H9 (cell line): ENCODE results near the gene VWDE. TPM values are rescaled to one million over a fixed set of nuclear protein-coding genes. Genes with fewer than 3 reads are reported as not detected.

Experiments used
- DNase-seq: peaks from one replicate; pipeline ENCODE4 v3.0.0-alpha.2; 2017
- H2AFZ ChIP-seq: one replicate; pipeline ENCODE4 v1.6.1; 2013; ENCODE audit warnings: mild to moderate bottlenecking, low read length, control low read depth, moderate library complexity
- H2AK5ac ChIP-seq: 2 replicates; pipeline ENCODE4 v1.6.1; 2013; ENCODE audit warnings: low read length, control low read depth, mixed read lengths; ENCODE audit not compliant: insufficient read length
- H2BK120ac ChIP-seq: one replicate; pipeline ENCODE4 v1.6.1; 2013; ENCODE audit warnings: low read depth, mild to moderate bottlenecking, low read length, control low read depth, inconsistent platforms; ENCODE audit not compliant: poor library complexity, severe bottlenecking
- H2BK12ac ChIP-seq: 2 replicates; pipeline ENCODE4 v1.6.1; 2013; ENCODE audit warnings: low read length, control low read depth, mixed read lengths, low read depth; ENCODE audit not compliant: insufficient read length
- H2BK15ac ChIP-seq: 2 replicates; pipeline ENCODE4 v1.6.1; 2013; ENCODE audit warnings: low read depth, low read length, control low read depth
- H2BK20ac ChIP-seq: one replicate; pipeline ENCODE4 v1.6.1; 2013; ENCODE audit warnings: low read depth, mild to moderate bottlenecking, low read length, control low read depth, inconsistent platforms; ENCODE audit not compliant: poor library complexity, severe bottlenecking
- H2BK5ac ChIP-seq: 2 replicates; pipeline ENCODE4 v1.6.1; 2013; ENCODE audit warnings: low read length, control low read depth, mixed read lengths; ENCODE audit not compliant: insufficient read length
- H3K14ac ChIP-seq: 2 replicates; pipeline ENCODE4 v1.6.1; 2013; ENCODE audit warnings: low read length, control low read depth; ENCODE audit not compliant: insufficient read depth
- H3K18ac ChIP-seq: 2 replicates; pipeline ENCODE4 v1.6.1; 2013; ENCODE audit warnings: low read depth, mild to moderate bottlenecking, mixed read lengths, low read length, control low read depth; ENCODE audit not compliant: insufficient read length
- H3K23ac ChIP-seq: 2 replicates; pipeline ENCODE4 v1.6.1; 2013; ENCODE audit warnings: low read length, control low read depth, mixed read lengths, low read depth; ENCODE audit not compliant: insufficient read length
- H3K23me2 ChIP-seq: 2 replicates; pipeline ENCODE4 v1.6.1; 2013; ENCODE audit warnings: low read depth, mild to moderate bottlenecking, mixed read lengths, low read length, control low read depth; ENCODE audit not compliant: insufficient read length, poor library complexity, severe bottlenecking
- H3K27ac ChIP-seq: 2 replicates; pipeline ENCODE4 v1.5.1; 2013; ENCODE audit warnings: low read length, control low read depth, mixed read lengths, low read depth; ENCODE audit not compliant: insufficient read length
- H3K27me3 ChIP-seq: 2 replicates; pipeline ENCODE4 v1.6.1; 2013; ENCODE audit warnings: low read length, control low read depth, inconsistent platforms; ENCODE audit not compliant: insufficient read depth
- H3K4ac ChIP-seq: 2 replicates; pipeline ENCODE4 v1.6.1; 2013; ENCODE audit warnings: low read depth, mild to moderate bottlenecking, control low read depth, inconsistent platforms, low read length, moderate library complexity
- H3K4me1 ChIP-seq: 2 replicates; pipeline ENCODE4 v1.6.1; 2013; ENCODE audit warnings: low read length, control low read depth, inconsistent platforms; ENCODE audit not compliant: insufficient read depth
- H3K4me2 ChIP-seq: 2 replicates; pipeline ENCODE4 v1.6.1; 2013; ENCODE audit warnings: low read length, control low read depth, mixed read lengths; ENCODE audit not compliant: insufficient read length, insufficient read depth
- H3K56ac ChIP-seq: 2 replicates; pipeline ENCODE4 v1.6.1; 2013; ENCODE audit warnings: low read depth, mild to moderate bottlenecking, mixed read lengths, low read length, control low read depth; ENCODE audit not compliant: insufficient read length
- H3K79me1 ChIP-seq: 2 replicates; pipeline ENCODE4 v1.6.1; 2013; ENCODE audit warnings: low read depth, mild to moderate bottlenecking, moderate library complexity, low read length, control low read depth, inconsistent platforms; ENCODE audit not compliant: insufficient read depth, poor library complexity, severe bottlenecking
- H3K79me2 ChIP-seq: 2 replicates; pipeline ENCODE4 v1.6.1; 2013; ENCODE audit warnings: low read length, control low read depth, inconsistent platforms; ENCODE audit not compliant: insufficient read depth
- H3K9ac ChIP-seq: 2 replicates; pipeline ENCODE4 v1.6.1; 2013; ENCODE audit warnings: low read length, control low read depth, mixed read lengths; ENCODE audit not compliant: insufficient read length; ENCODE audit errors: extremely low read depth
- H3K9me3 ChIP-seq: one replicate; pipeline ENCODE4 v1.6.1; 2013; ENCODE audit warnings: low read depth, low read length, inconsistent platforms; ENCODE audit not compliant: control insufficient read depth
- H3T11ph ChIP-seq: one replicate; pipeline ENCODE4 v1.6.1; 2013; ENCODE audit warnings: mild to moderate bottlenecking, low read length, control low read depth, inconsistent platforms
- H4K20me1 ChIP-seq: one replicate; pipeline ENCODE4 v1.6.1; 2013; ENCODE audit not compliant: control insufficient read depth, insufficient read length, insufficient read depth
- H4K5ac ChIP-seq: 2 replicates; pipeline ENCODE4 v1.6.1; 2013; ENCODE audit warnings: low read depth, mild to moderate bottlenecking, mixed read lengths, low read length, control low read depth; ENCODE audit not compliant: insufficient read length
- H4K8ac ChIP-seq: replicated peaks from 2 replicates; pipeline ENCODE4 v1.6.1; 2013; ENCODE audit warnings: low read length, control low read depth, mixed read lengths, low read depth; ENCODE audit not compliant: insufficient read length
- H4K91ac ChIP-seq: 2 replicates; pipeline ENCODE4 v1.6.1; 2013; ENCODE audit warnings: low read depth, mild to moderate bottlenecking, moderate library complexity, mixed read lengths, low read length, control low read depth; ENCODE audit not compliant: insufficient read length
- H3K27ac Mint-ChIP-seq, 3 experiments: 2 replicates in 2 of 3; 3 replicates in 1 of 3; pipeline ENCODE4 v1.8.0; 2020 to 2021; ENCODE audit warnings: mixed read lengths in 3 of 3, mild to moderate bottlenecking in 1 of 3, moderate library complexity in 1 of 3
- H3K27me3 Mint-ChIP-seq: 2 replicates; pipeline ENCODE4 v1.8.0; 2021; ENCODE audit warnings: low read depth, mild to moderate bottlenecking, moderate library complexity, mixed read lengths
- H3K36me3 Mint-ChIP-seq, 3 experiments: 2 replicates in 2 of 3; 3 replicates in 1 of 3; pipeline ENCODE4 v1.8.0; 2020 to 2021; ENCODE audit warnings: low read depth in 3 of 3, mixed read lengths in 3 of 3; ENCODE audit not compliant: insufficient read depth in 1 of 3
- H3K4me1 Mint-ChIP-seq, 2 experiments: 2 replicates each; pipeline ENCODE4 v1.8.0; 2020; ENCODE audit warnings: mixed read lengths in 2 of 2
- H3K4me3 Mint-ChIP-seq, 2 experiments: 2 replicates in 1 of 2; 3 replicates in 1 of 2; pipeline ENCODE4 v1.8.0; 2020 to 2021; ENCODE audit warnings: mild to moderate bottlenecking in 2 of 2, mixed read lengths in 2 of 2, moderate library complexity in 1 of 2
- H3K9me3 Mint-ChIP-seq, 2 experiments: 2 replicates in 1 of 2; 3 replicates in 1 of 2; pipeline ENCODE4 v1.8.0; 2020; ENCODE audit warnings: mild to moderate bottlenecking in 2 of 2, mixed read lengths in 2 of 2, moderate library complexity in 1 of 2
- CTCF ChIP-seq: fragments of 200-600 bp; sonication (generic); conservative IDR thresholded peaks from 3 replicates; pipeline ENCODE4 v1.8.0; 2021; ENCODE audit warnings: antibody characterized with exemption, mild to moderate bottlenecking
- WGBS: extraction: QIAGEN DNeasy Blood & Tissue Kit; methylation state at CpG from one replicate; pipeline ENCODE4 v1.1.7; 2013; ENCODE audit warnings: missing lambda C conversion rate, low lambda C conversion rate, mixed read lengths; ENCODE audit not compliant: insufficient read length; ENCODE audit errors: extremely low coverage; 5-methylcytosine and 5-hydroxymethylcytosine counted together
- total RNA-seq: library from RNA; stranded (reverse); gene quantifications from 2 replicates; pipeline ENCODE4 v1.2.1, GENCODE V29; 2021

VWDE gene
- total RNA-seq, 1 experiment from 2014 or later, result 18.1 TPM

DNA sequence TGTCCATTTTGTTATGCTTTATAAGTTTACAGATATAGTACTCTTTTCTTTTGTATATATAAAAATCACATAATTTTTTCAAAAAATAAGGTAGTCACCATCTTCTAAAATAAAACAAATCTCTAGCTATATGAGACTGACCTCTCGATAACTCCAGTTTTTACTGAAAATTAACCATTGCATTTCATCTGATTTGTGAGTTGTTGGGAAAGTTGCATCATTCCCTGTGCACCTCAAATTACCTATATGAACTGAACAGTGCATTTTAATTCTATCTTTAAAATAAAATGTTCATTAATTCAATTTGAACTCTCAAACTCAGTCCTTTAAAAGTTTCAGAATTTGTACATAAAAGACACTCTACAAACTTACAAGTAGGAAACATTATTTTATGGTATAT lies 86.0 kb downstream of the VWDE start:
- no peak overlapping the region for H4K91ac ChIP-seq
- TF ChIP-seq CTCF, result no peak
- H3K4me1 ChIP-seq, result no peaks in the 10 kb centered on the region
- H2BK12ac ChIP-seq, result no peak overlapping the region
- H3K4ac ChIP-seq, result no peak overlapping the region
- H2BK20ac ChIP-seq, result no peak overlapping the region
- H4K8ac ChIP-seq, result no peak overlapping the region
- peaks cover 0 to 2% of the 10 kb centered on the region in 2 experiments; a peak in 1 of 5 replicates for H3K9me3 Mint-ChIP-seq
- no peak overlapping the region for H2BK120ac ChIP-seq
- H3K79me2 ChIP-seq, result no peaks in the 10 kb centered on the region
- H3K23ac ChIP-seq, result no peak overlapping the region
- no peaks in the 10 kb centered on the region for H3K9me3 ChIP-seq
- no peaks in the 10 kb centered on the region for H4K20me1 ChIP-seq
- H3K27ac ChIP-seq, result no peak overlapping the region
- H3K27me3 ChIP-seq, result no peaks in the 10 kb centered on the region
- H2AK5ac ChIP-seq, result no peak overlapping the region
- WGBS, result no CpG with 5 or more reads among the region's 1 CpG
- peaks cover 6 to 8% of the 10 kb centered on the region in 2 experiments for H3K4me1 Mint-ChIP-seq
- no peak overlapping the region for H3K9ac ChIP-seq
- no peaks in the 10 kb centered on the region for H3K27me3 Mint-ChIP-seq
- no peak overlapping the region for H2BK5ac ChIP-seq
- no peak overlapping the region for H2BK15ac ChIP-seq
- H3T11ph ChIP-seq, result no peak overlapping the region
- H3K18ac ChIP-seq, result no peak overlapping the region
- H3K56ac ChIP-seq, result no peak overlapping the region
- DNase-seq, result no peak
- H3K27ac Mint-ChIP-seq, result no peak overlapping the region
- no peak overlapping the region for H2AFZ ChIP-seq
- no peak overlapping the region for H3K4me2 ChIP-seq
- no peak overlapping the region for H4K5ac ChIP-seq
- H3K36me3 Mint-ChIP-seq, result peaks cover 0 to 5% (median 4%) of the 10 kb centered on the region in 3 experiments; a peak in 3 of 7 replicates
- H3K79me1 ChIP-seq, result no peaks in the 10 kb centered on the region
- no peak overlapping the region for H3K4me3 Mint-ChIP-seq
- no peaks in the 10 kb centered on the region for H3K23me2 ChIP-seq
- H3K14ac ChIP-seq, result no peak overlapping the region
